ENCODE results near the gene HOXD10.

HOXD10 gene

DNA sequence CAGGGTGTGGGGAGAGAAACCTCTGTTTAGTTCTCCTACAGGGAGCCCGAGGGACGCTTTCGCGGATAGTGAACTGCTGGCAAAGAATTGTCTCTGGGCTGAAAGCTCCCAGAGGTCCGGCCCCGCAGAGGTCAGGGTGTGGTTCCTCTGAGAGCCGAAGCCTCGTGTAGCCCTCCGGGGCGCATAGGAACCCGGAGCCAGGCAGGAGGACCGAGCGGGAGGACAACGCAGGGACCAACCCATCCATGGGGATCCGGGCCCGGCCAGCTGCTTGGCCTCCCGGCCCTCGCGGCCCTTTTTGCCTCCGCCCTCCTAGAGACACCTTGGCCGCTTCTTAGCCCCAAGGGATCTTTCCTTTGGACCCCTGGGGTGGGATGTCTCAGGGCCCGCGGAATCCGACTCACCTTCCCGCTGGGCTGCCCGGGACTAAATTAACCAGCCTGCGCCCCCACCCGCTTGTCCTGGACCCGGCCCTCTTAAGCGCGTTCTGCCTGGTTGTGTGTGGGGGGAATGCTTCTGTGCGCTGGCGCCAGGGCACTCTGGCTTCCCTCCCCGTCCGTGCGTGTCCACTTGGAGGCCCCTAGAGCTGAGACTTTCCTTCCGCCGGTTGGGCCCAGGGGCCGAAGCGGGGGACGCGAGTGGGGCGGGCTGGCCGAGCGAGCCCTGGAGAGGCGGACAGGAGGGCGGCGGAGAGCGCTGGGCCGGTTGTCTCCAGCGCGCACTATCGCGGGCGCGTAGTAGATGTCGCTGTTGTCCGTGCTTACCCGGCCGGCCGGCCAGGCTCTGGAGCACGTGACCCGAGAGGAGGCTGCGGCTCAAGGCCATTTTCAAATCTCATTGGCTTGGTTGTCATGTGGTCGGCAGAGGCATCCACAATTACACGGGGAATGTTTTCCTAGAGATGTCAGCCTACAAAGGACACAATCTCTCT is at the start of gene HOXD10:
HOXD10 (plus strand) TSS at position 896 of the 931 bp plus-strand sequence. CDS start 56 bp downstream, outside the sequence.
- in situ Hi-C loops (cut with MboI; ENCODE audit: low sequenced_read_pairs) = no loop called here

DNA sequence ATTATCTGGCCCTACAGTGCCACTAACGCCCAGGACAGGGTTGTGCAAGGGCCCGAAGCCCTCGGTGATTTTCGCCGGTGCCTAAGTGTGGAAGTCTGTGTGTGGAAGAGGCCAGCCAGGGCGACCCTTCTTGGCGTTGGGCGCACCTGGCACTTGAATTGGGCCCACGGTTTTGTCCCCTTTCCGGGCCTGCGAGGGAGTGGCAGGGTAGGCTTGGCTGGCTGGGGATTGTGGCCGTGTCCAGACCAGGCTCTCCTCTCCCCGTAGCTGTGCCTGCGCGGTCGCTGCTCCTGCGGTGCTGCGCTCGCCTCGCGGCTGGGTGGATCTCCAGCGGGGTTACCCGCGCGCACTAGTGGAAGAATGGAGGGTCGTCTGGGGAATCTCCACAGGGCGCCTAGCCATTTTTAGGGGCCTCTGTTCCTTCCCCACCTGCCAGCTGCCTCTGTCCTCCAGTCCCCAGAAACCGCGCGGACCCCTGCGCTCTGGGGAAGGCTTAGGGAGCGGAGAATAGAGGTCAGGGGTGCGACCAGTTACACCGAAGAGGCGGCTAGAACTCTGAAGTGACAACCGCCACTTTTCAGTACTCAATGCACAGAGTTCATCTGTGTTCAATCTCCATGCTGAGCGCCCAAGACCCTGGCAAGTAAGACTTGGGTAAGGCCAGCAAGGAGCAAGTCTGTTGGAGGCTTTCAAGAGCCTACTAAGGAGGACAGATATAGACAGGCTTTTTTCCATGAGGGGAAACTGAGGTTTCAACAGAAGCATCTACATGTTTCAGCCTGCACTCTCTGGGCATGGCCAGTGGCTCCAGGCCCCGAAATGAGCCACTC is 48.8 kb upstream of the HOXD10 start:
- in situ Hi-C loops (cut with MboI; ENCODE audit: low sequenced_read_pairs) = no loop called here

DNA sequence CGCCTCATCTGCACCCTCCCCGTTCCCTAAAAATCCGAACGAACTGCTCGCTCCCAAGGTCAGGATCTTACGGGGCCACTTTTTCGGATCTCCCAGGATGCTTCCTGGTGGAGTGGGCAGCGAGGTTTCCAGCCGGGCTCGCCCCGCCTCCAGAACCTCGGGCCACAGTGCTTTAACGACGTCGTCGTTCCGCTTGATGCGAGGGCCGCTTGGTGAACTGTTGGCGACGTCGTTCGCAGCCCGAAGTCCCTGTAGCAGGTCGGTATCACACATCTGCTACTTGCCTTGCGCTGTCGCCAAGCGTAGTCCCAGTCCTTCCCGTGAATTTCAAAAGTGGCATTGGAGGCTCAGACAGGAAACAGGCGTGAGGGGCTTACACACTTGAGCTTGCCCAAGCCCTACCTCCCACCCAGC is 48.2 kb upstream of the HOXD10 start:
- in situ Hi-C loops (cut with MboI; ENCODE audit: low sequenced_read_pairs) = no loop called here

- in situ Hi-C loops (cut with MboI; ENCODE audit: low sequenced_read_pairs) = no loop called here
Measured at GRCh38 chr2:176071330-176072291, 45.0 kb upstream of the HOXD10 start.

- in situ Hi-C loops (cut with MboI; ENCODE audit: low sequenced_read_pairs) = no loop called here
Measured at GRCh38 chr2:176072292-176072669, 44.3 kb upstream of the HOXD10 start.

GRCh38 chr2:176072951-176073904 is 43.4 kb upstream of the HOXD10 start:
- in situ Hi-C loops (cut with MboI; ENCODE audit: low sequenced_read_pairs) = no loop called here

DNA sequence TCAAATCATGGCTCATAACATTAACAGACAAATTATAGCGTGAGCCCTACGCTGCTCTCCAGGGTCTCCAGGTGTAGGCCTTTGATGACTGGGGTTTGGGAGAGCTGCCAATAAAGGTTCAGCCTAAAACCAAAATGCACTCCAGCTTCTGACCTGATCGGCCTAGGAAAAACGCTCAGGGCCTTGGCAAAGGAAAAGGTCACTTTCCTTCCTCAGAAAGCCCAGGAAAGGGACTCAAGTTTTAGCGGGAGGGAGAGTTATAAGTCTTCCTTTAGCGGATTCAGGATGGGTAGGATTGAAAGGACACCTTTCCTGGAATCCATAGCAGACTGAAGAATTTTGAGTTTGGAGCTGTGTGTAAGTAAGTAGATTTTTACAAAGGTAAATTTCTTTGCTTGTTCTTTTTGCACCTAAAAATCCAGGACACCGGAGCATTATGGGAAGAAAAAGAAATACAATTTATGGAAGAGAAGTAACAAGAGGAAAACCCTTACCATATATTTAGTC is 41.6 kb upstream of the HOXD10 start:
- in situ Hi-C loops (cut with MboI; ENCODE audit: low sequenced_read_pairs) = loop anchor here (25.0 kb wide), 1 partner anchor 713 kb away; no protein-coding TSS in a partner anchor

GRCh38 chr2:176075481-176075880 is 41.1 kb upstream of the HOXD10 start:
- in situ Hi-C loops (cut with MboI; ENCODE audit: low sequenced_read_pairs) = loop anchor here (25.0 kb wide), 1 partner anchor 713 kb away; no protein-coding TSS in a partner anchor

DNA sequence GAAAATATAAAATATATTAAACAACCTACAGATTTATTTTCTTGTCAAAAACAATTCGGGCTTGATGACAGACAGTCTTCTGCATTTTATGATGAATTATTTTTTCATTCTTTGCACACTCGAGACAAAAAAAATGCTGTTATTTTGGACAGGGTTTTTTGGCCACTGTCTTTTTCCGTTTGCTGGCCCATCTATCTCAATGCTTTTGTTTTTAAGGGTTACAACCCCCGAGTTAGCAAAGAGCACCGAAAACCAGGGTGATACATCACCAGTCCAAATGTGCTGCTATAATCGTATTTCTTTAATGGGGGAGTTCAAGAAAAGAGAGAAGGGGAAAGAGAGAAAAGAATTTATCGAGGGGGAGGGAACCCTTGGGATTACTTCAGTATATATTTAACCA is 40.5 kb upstream of the HOXD10 start:
- in situ Hi-C loops (cut with MboI; ENCODE audit: low sequenced_read_pairs) = loop anchor here (25.0 kb wide), 1 partner anchor 714 kb away; no protein-coding TSS in a partner anchor

GRCh38 chr2:176076796-176077195 is 39.8 kb upstream of the HOXD10 start:
- in situ Hi-C loops (cut with MboI; ENCODE audit: low sequenced_read_pairs) = loop anchor here (25.0 kb wide), 1 partner anchor 714 kb away; no protein-coding TSS in a partner anchor

DNA sequence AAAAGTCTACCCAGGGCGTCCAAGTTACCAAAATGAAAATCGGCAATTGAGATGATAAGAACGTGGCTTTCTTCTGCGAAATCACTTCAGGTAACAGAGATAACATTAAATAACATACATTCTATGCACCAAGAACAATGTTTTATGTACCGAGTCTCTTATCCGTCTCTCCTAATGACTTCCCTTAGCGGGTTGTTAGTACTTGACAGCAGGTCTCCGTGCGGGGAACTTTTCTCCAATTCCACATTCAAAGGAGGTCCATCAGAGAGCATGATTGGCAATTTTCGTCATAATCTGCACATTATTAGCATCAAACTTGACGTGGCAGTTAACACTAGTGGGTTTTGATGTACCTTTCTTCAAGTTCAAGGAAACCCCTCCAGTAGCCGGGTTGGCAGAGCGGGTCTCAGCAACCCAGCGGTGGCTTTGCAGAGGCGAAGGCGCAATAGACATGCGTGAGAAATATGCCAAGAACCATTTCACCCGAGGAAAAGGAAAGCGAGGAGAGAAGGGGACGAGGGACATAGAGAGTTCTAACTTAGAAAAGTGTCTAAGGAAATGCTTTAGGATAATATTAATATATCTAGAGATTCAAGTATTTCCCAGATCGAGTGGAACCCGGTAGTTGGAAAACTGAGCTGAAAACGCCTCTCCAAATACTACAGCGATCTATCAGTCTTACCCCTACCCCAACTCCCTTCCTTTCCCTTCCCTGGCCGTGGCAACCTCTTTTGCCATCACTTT is 37.9 kb upstream of the HOXD10 start:
- in situ Hi-C loops (cut with MboI; ENCODE audit: low sequenced_read_pairs) = loop anchor here (25.0 kb wide), 1 partner anchor 716 kb away; no protein-coding TSS in a partner anchor

DNA sequence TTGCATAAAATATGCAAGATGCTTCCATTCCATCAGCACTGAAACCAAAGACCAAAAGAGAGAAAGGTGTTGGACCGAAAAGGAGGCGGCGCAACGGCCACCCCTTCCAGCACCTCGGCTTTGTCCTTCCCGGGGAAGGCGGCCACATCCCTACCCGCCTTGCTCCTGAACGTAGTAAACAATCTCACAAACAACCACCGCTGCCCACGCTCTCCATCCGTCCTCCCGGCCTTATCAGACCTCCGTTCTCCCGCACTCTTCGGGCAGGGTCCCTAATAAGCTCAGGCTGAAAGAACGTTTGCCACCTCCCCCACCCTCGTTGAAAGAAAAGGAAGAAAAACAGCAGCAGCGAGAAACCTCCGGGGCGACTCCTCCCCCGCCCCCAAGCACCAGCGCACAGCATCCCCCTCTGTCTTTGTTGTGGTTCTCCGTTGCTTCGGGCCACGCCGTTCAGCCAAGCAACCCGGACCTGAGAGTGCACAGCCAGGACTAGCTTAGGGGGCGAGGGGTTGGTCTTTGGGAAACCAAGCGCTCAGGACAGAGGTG is 37.2 kb upstream of the HOXD10 start:
- in situ Hi-C loops (cut with MboI; ENCODE audit: low sequenced_read_pairs) = loop anchor here (25.0 kb wide), 1 partner anchor 717 kb away; no protein-coding TSS in a partner anchor

- in situ Hi-C loops (cut with MboI; ENCODE audit: low sequenced_read_pairs) = loop anchor here (10.0 to 25.0 kb wide), 2 partner anchors 395 to 718 kb away; no protein-coding TSS in a partner anchor
Measured at GRCh38 chr2:176079831-176080539, 36.6 kb upstream of the HOXD10 start.

DNA sequence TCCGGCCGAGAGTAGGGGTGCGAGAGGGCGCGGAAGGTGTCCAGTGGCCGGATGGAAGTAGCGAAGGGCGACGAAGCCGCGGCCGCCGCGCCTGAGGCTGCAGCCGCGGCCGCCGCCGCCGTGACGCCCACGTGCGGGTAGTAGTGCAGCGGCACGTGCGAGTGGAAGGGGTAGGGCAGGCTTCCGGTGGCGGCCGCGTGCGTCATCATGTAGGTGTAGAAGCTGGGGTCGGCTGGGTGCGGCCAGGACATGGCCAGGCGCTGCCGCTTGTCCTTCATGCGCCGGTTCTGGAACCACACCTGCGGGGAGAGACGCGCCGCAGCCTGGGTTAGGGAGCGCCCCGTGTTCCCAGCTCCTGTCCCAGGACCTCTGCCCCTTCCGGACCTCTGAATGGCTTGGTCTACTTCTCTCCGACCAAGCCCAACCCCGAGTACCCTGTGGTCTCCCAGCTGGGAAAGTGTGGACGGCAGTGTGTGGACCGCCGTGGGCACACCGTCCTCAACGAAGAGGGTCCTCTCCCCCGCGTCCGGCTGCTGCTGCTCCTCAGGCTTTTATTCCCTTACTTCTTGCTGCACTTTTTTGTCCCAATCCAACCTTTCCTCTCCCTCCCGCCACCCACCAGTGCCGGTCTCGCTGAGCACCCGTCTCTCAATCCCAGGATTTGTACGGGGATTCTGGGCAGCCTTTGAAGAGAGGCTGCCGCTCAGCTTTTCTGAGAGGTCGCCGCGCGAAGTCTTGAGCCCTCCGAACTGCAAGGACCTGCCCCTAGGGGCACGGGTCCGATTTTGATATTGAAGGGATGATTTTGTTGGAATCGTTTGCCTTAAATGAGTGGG is 35.8 kb upstream of the HOXD10 start:
- in situ Hi-C loops (cut with MboI; ENCODE audit: low sequenced_read_pairs) = loop anchor here (10.0 to 25.0 kb wide), 2 partner anchors 396 to 718 kb away; no protein-coding TSS in a partner anchor

DNA sequence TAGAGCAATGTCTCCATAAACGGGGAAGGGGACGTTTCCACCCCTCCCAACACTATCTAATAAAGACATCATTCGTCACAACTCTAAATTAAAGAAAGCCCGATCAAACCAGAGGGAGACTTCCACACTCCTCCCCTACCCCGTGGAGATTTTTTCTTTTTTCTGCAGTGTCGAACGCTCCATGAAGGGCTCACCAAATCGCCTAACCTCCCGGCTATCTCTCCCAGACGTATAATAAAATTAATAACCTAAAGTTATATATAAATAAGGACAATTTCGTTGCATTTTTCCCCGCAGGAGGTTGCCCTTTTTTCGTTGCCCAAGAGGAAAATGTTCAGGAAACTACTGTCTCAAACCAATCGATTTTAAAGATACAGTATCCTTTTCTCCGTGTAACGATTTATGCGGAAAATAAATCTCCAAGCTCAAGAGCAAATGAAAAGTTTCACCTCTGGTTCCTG is 35.2 kb upstream of the HOXD10 start:
- in situ Hi-C loops (cut with MboI; ENCODE audit: low sequenced_read_pairs) = loop anchor here (10.0 to 25.0 kb wide), 2 partner anchors 397 to 719 kb away; no protein-coding TSS in a partner anchor
